ENCODE measurements around the gene MYO3B. TPM values are rescaled to one million over a fixed set of nuclear protein-coding genes. Genes with fewer than 3 reads are reported as not detected.

The MYO3B gene
- total RNA-seq, 2 donors from 2014 or later: 0.09 to 0.74 TPM

DNA sequence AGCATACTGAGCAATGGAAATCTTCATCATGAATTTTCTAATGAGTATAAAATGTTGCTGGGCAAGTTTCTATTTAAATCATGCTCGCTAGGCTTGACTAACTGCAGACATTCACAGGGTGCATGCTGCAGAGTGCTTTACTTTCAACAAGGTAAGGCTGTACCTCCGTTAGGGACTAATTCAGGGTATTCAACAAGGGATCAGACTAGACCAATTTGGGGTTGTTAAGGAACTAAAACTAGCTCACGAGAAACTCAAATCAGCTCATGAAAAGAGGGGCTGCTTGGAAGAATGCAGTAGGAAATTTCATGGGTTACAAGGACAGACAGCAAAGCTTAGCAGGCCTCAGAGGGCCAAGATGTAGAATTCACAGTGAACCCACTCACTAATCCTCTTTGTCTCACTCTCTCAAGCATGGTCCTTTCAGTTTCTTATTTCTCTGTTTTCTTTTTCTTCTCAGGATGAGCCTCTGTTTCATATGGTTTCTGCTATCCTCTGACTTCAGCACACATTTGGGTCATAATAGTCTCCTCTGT lies 2.2 kb downstream of the MYO3B start:
- TF ChIP-seq POLR2AphosphoS5 (IDR thresholded peaks at IDR 0.05) (no peak), POLR2A (IDR thresholded peaks at IDR 0.05) (no peak)
- TF ChIP-seq, protein P1, sequence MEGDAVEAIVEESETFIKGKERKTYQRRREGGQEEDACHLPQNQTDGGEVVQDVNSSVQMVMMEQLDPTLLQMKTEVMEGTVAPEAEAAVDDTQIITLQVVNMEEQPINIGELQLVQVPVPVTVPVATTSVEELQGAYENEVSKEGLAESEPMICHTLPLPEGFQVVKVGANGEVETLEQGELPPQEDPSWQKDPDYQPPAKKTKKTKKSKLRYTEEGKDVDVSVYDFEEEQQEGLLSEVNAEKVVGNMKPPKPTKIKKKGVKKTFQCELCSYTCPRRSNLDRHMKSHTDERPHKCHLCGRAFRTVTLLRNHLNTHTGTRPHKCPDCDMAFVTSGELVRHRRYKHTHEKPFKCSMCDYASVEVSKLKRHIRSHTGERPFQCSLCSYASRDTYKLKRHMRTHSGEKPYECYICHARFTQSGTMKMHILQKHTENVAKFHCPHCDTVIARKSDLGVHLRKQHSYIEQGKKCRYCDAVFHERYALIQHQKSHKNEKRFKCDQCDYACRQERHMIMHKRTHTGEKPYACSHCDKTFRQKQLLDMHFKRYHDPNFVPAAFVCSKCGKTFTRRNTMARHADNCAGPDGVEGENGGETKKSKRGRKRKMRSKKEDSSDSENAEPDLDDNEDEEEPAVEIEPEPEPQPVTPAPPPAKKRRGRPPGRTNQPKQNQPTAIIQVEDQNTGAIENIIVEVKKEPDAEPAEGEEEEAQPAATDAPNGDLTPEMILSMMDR (IDR thresholded peaks at IDR 0.05): no peak
- Histone ChIP-seq H3K27ac (no peak overlapping the region), H3K4me3 (no peak overlapping the region), H3K4me1 (replicated peaks) (no peaks in the 10 kb centered on the region), H3K27me3 (replicated peaks; ENCODE audit: insufficient read depth) (no peaks in the 10 kb centered on the region), H3K9me3 (no peaks in the 10 kb centered on the region), H3K36me3 (no peaks in the 10 kb centered on the region)
- no peak for DNase-seq (ENCODE audit: low spot score)
- WGBS: 61% methylated on average over 3 of the region's 3 CpGs
- intact Hi-C loops (cut with DNase I): no loop called here

DNA sequence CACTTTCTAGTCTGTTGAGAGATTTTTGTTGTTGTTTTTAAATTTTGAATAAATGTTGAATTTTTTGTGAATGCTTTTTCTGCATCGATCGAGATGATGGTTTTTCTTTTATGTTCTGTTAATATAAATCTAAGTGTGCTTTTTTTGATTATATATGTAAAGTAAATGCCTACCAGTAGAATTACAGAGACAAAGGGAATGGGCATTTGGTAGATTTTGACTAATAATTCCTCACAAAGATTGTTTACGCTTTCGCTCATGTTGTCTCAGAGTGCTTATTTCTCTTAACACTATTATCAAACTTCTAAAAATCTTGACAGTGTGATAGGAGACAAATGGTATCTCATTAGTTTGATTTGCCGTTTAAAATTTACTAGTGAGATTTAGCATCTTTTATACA lies 3.7 kb downstream of the MYO3B start:
- no peak for DNase-seq (ENCODE audit: low spot score)
- TF ChIP-seq, protein P1 (IDR thresholded peaks at IDR 0.05): no peak
- TF ChIP-seq POLR2A (IDR thresholded peaks at IDR 0.05) (no peak), POLR2AphosphoS5 (IDR thresholded peaks at IDR 0.05) (no peak)
- no peak overlapping the region for H3K4me3 ChIP-seq
- intact Hi-C loops (cut with DNase I): no loop called here
- H3K36me3 ChIP-seq: no peaks in the 10 kb centered on the region
- no peak overlapping the region for H3K27ac ChIP-seq
- WGBS: 93% methylated on average over 5 of the region's 5 CpGs
- H3K27me3 ChIP-seq (replicated peaks; ENCODE audit: insufficient read depth): no peaks in the 10 kb centered on the region
- H3K9me3 ChIP-seq: no peaks in the 10 kb centered on the region
- H3K4me1 ChIP-seq (replicated peaks): no peaks in the 10 kb centered on the region

DNA sequence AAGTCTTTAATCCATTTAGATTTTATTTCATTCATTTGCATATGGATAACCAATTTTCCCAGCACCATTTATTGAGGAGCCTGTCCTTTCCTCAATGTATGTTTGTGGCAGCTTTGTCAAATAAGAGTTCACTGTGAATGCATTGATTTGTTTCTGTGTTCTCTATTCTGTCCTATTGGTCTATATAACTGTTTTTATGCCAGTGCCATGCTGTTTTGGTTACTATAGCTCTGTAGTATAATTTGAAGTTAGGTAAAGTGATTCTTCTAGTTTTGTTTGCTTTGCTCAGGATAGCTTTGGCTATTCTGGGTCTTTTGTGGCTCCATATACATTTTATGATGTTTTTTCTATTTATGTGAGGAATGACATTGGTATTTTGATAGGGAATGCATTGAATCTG lies 7.4 kb downstream of the MYO3B start:
- TF ChIP-seq, protein P1 (IDR thresholded peaks at IDR 0.05): no peak
- TF ChIP-seq POLR2A (IDR thresholded peaks at IDR 0.05) (no peak), POLR2AphosphoS5 (IDR thresholded peaks at IDR 0.05) (no peak)
- Histone ChIP-seq H3K9me3 (no peaks in the 10 kb centered on the region), H3K36me3 (no peaks in the 10 kb centered on the region), H3K4me3 (no peak overlapping the region), H3K27ac (no peak overlapping the region), H3K27me3 (replicated peaks; ENCODE audit: insufficient read depth) (no peaks in the 10 kb centered on the region), H3K4me1 (replicated peaks) (no peaks in the 10 kb centered on the region)
- no peak for DNase-seq (ENCODE audit: low spot score)
- intact Hi-C loops (cut with DNase I): no loop called here

DNA sequence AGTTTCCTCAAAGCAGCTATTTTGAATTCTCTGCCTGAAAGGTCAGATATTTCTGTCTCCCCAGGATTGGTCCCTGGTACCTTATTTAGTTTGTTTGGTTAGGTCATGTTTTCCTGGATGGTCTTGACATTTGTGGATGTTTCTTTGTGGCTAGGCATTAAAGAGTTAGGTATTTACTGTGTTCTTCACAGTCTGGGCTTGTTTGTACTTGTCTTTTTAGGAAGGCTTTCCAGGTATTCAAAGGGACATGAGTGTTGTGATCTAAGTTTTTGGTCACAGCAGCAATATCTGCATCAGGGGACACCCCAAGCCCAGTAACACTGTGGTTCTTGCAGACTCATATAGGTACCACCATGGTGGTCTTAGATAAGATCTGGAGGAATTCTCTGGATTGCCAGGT lies 11.8 kb downstream of the MYO3B start:
- TF ChIP-seq POLR2A (IDR thresholded peaks at IDR 0.05) (no peak), POLR2AphosphoS5 (IDR thresholded peaks at IDR 0.05) (no peak)
- TF ChIP-seq, protein P1 (IDR thresholded peaks at IDR 0.05): no peak

DNA sequence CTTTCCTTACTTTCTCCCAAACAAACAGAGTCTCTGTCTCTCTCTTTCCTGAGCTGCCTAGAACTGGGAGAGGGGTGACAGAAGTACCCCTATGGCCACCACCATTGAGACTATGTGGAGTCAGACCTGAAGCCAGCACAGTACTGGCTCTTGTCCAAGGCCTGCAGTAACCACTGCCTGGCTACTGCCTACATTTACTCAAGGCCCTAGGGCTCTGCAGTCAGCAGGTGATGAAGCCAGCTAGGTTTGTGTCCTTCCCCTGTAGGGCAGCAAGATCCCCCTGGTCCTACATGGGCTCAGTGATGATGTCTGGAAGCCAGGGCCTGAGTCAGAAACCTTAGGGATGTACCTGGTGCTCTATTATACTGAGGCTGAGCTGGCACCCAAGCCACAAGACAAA lies 12.2 kb downstream of the MYO3B start:
- intact Hi-C loops (cut with DNase I): no loop called here
- DNase-seq (ENCODE audit: low spot score): no peak
- no peaks in the 10 kb centered on the region for H3K4me1 ChIP-seq (replicated peaks)
- no peaks in the 10 kb centered on the region for H3K27me3 ChIP-seq (replicated peaks; ENCODE audit: insufficient read depth)
- H3K27ac ChIP-seq: no peak overlapping the region
- no peaks in the 10 kb centered on the region for H3K36me3 ChIP-seq
- TF ChIP-seq POLR2AphosphoS5 (IDR thresholded peaks at IDR 0.05) (no peak), POLR2A (IDR thresholded peaks at IDR 0.05) (no peak)
- TF ChIP-seq, protein P1 (IDR thresholded peaks at IDR 0.05): no peak
- H3K9me3 ChIP-seq: no peaks in the 10 kb centered on the region
- no peak overlapping the region for H3K4me3 ChIP-seq

More for the DNA sequence above, 11.8 kb downstream of the MYO3B start:
- no peak overlapping the region for H3K27ac ChIP-seq
- no peak overlapping the region for H3K4me3 ChIP-seq
- no peak for DNase-seq (ENCODE audit: low spot score)
- H3K27me3 ChIP-seq (replicated peaks; ENCODE audit: insufficient read depth): no peaks in the 10 kb centered on the region
- H3K36me3 ChIP-seq: no peaks in the 10 kb centered on the region
- intact Hi-C loops (cut with DNase I): no loop called here
- no peaks in the 10 kb centered on the region for H3K9me3 ChIP-seq
- no peaks in the 10 kb centered on the region for H3K4me1 ChIP-seq (replicated peaks)

Data from prostate gland (tissue), 2 donors.